ENCODE results near the gene TMEM203.

The TMEM203 gene

GRCh38 chr9:137181680-137182079 lies 23.8 kb downstream of the TMEM203 start:
- H3K4me3 ChIP-seq (ENCODE audit: low read length) = no peak overlapping the region
- DNase-seq (ENCODE audit: low read depth) = no peak
- no peak for TF ChIP-seq CTCF (IDR thresholded peaks at IDR 0.05; ENCODE audit: insufficient read depth, low read depth, low read length, missing control alignments)

- no peak for TF ChIP-seq CTCF (IDR thresholded peaks at IDR 0.05; ENCODE audit: insufficient read depth, low read depth, low read length, missing control alignments)
- DNase-seq (ENCODE audit: low read depth) = no peak
- no peak overlapping the region for H3K4me3 ChIP-seq (ENCODE audit: low read length)
Observed at GRCh38 chr9:137180491-137180890, 25.0 kb downstream of the TMEM203 start.

GRCh38 chr9:137179761-137180160 lies 25.7 kb downstream of the TMEM203 start:
- DNase-seq (ENCODE audit: low read depth) = no peak
- no peak for TF ChIP-seq CTCF (IDR thresholded peaks at IDR 0.05; ENCODE audit: insufficient read depth, low read depth, low read length, missing control alignments)
- H3K4me3 ChIP-seq (ENCODE audit: low read length) = no peak overlapping the region

GRCh38 chr9:137178939-137179630 lies 26.4 kb downstream of the TMEM203 start:
- DNase-seq (ENCODE audit: low read depth) = no peak
- TF ChIP-seq CTCF (IDR thresholded peaks at IDR 0.05; ENCODE audit: insufficient read depth, low read depth, low read length, missing control alignments) = no peak
- no peak overlapping the region for H3K4me3 ChIP-seq (ENCODE audit: low read length)

- no peak overlapping the region for H3K4me3 ChIP-seq (ENCODE audit: low read length)
- DNase-seq (ENCODE audit: low read depth) = no peak
- TF ChIP-seq CTCF (IDR thresholded peaks at IDR 0.05; ENCODE audit: insufficient read depth, low read depth, low read length, missing control alignments) = no peak
Observed at GRCh38 chr9:137178201-137178938, 27.1 kb downstream of the TMEM203 start.

GRCh38 chr9:137176302-137177182 lies 28.9 kb downstream of the TMEM203 start:
- DNase-seq (ENCODE audit: low read depth) = peak; percentile 68
- no peak overlapping the region for H3K4me3 ChIP-seq (ENCODE audit: low read length)
- TF ChIP-seq CTCF (IDR thresholded peaks at IDR 0.05; ENCODE audit: insufficient read depth, low read depth, low read length, missing control alignments) = peak; percentile 82
